Esophagus muscularis mucosa (tissue), 4 donors: ENCODE results near the gene ALS2CL. TPM values are rescaled to one million over a fixed set of nuclear protein-coding genes. Genes with fewer than 3 reads are reported as not detected.
A peak's percentile ranks its signal among the peaks of the same experiment; 100 is the strongest.

ENCODE experiments used
- DNase-seq: peaks from one replicate; pipeline ENCODE4 v3.0.0-alpha.2; 2017; ENCODE audit errors: extremely low spot score
- H3K27ac ChIP-seq, 4 donors: fragments of 200-600 bp; sonication (generic); replicated peaks in 1 of 4; 1 replicate in 3 of 4; 2 replicates in 1 of 4; pipeline ENCODE4 v1.5.1; 2016 to 2019; ENCODE audit warnings: mild to moderate bottlenecking in 1 of 4
- H3K27me3 ChIP-seq, 4 donors: fragments of 200-600 bp; sonication (generic); one replicate each; pipeline versions ENCODE4 v1.5.1 to v1.6.0; 2016 to 2019
- H3K36me3 ChIP-seq, 4 donors: fragments of 200-600 bp; sonication (generic); one replicate each; pipeline ENCODE4 v1.5.1; 2016 to 2019
- H3K4me1 ChIP-seq, 4 donors: fragments of 200-600 bp; sonication (generic); one replicate each; pipeline ENCODE4 v1.5.1; 2016 to 2019
- H3K4me3 ChIP-seq, 4 donors: fragments of 200-600 bp; sonication (generic); 1 replicate in 2 of 4; 2 replicates in 2 of 4; pipeline ENCODE4 v1.5.1; 2016 to 2019; ENCODE audit warnings: mild to moderate bottlenecking in 4 of 4, moderate library complexity in 1 of 4
- H3K9me3 ChIP-seq, 4 donors: fragments of 200-600 bp; sonication (generic); 1 replicate in 3 of 4; 2 replicates in 1 of 4; pipeline ENCODE4 v1.5.1; 2016 to 2019
- EP300 ChIP-seq: sonication (generic); formaldehyde crosslinking; IDR thresholded peaks from one replicate; pipeline ENCODE4 v1.6.1; 2017; ENCODE audit warnings: antibody characterized with exemption
- POLR2A ChIP-seq: fragments of 450-650 bp; IDR thresholded peaks from one replicate; pipeline ENCODE4 v1.6.1; 2017; ENCODE audit warnings: antibody characterized with exemption, moderate library complexity, mild to moderate bottlenecking, low read depth
- POLR2AphosphoS5 ChIP-seq, 2 donors: sonication (generic); formaldehyde crosslinking; IDR thresholded peaks; one replicate each; pipeline ENCODE4 v1.6.1; 2017; ENCODE audit warnings: antibody characterized with exemption in 2 of 2
- WGBS: methylation state at CpG from one replicate; pipeline ENCODE4 v1.1.5; 2018; 5-methylcytosine and 5-hydroxymethylcytosine counted together
- intact Hi-C: fragments of 100-400 bp; cut with DNase I; formaldehyde crosslinking; loops from one replicate; pipeline ENCODE4 v1.15.1; 2023
- total RNA-seq, 4 donors: library from RNA; depleted of rRNA; stranded (reverse); fragments of >200 nt; gene quantifications; one replicate each; pipeline versions ENCODE4 v1.1.0 to v1.2.1, GENCODE V29; 2016
- TF ChIP-seq, protein P1 (sequence below), 3 experiments: fragments of 200-600 bp in 2 of 3; fragments of 450-650 bp in 1 of 3; sonication (generic) in 2 of 3; IDR thresholded peaks; one replicate each; pipeline ENCODE4 v1.5.1; 2017 to 2019; ENCODE audit warnings: antibody characterized with exemption in 3 of 3, mild to moderate bottlenecking in 2 of 3, moderate library complexity in 1 of 3

Gene ALS2CL
- total RNA-seq, 4 donors from 2014 or later = 3.3 to 11.8 (median 10.8) TPM

- H3K36me3 ChIP-seq = no peaks in the 10 kb centered on the region
- no peaks in the 10 kb centered on the region for H3K4me1 ChIP-seq
- peaks cover 0 to 29% (median 0%) of the 10 kb centered on the region in 4 donors for H3K27me3 ChIP-seq
- H3K9me3 ChIP-seq = no peaks in the 10 kb centered on the region
- 87% methylated on average over 14 of the region's 20 CpGs for WGBS
- H3K4me3 ChIP-seq = no peak overlapping the region
- intact Hi-C loops = no loop called here
- peak; percentile 72 for DNase-seq
- no peak for TF ChIP-seq EP300
- no peak for TF ChIP-seq POLR2A
- TF ChIP-seq POLR2AphosphoS5 (IDR thresholded peaks at IDR 0.05) = no peak
- TF ChIP-seq, protein P1, sequence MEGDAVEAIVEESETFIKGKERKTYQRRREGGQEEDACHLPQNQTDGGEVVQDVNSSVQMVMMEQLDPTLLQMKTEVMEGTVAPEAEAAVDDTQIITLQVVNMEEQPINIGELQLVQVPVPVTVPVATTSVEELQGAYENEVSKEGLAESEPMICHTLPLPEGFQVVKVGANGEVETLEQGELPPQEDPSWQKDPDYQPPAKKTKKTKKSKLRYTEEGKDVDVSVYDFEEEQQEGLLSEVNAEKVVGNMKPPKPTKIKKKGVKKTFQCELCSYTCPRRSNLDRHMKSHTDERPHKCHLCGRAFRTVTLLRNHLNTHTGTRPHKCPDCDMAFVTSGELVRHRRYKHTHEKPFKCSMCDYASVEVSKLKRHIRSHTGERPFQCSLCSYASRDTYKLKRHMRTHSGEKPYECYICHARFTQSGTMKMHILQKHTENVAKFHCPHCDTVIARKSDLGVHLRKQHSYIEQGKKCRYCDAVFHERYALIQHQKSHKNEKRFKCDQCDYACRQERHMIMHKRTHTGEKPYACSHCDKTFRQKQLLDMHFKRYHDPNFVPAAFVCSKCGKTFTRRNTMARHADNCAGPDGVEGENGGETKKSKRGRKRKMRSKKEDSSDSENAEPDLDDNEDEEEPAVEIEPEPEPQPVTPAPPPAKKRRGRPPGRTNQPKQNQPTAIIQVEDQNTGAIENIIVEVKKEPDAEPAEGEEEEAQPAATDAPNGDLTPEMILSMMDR (IDR thresholded peaks at IDR 0.05) = no peak
- H3K27ac ChIP-seq = no peak overlapping the region
Observed at GRCh38 chr3:46736006-46736872, 42.8 kb upstream of the ALS2CL start.

GRCh38 chr3:46734773-46735172, 41.3 kb upstream of the ALS2CL start:
- H3K36me3 ChIP-seq = no peaks in the 10 kb centered on the region
- intact Hi-C loops = no loop called here
- TF ChIP-seq, protein P1 (IDR thresholded peaks at IDR 0.05) = no peak
- TF ChIP-seq POLR2AphosphoS5 (IDR thresholded peaks at IDR 0.05) = no peak
- TF ChIP-seq POLR2A = no peak
- no peak for TF ChIP-seq EP300
- H3K27me3 ChIP-seq = peaks cover 0 to 29% (median 0%) of the 10 kb centered on the region in 4 donors
- no peak overlapping the region for H3K4me3 ChIP-seq
- peak; percentile 77 for DNase-seq
- no peaks in the 10 kb centered on the region for H3K4me1 ChIP-seq
- WGBS = 63% methylated on average over 4 of the region's 4 CpGs
- no peak overlapping the region for H3K27ac ChIP-seq
- H3K9me3 ChIP-seq = no peaks in the 10 kb centered on the region

DNA sequence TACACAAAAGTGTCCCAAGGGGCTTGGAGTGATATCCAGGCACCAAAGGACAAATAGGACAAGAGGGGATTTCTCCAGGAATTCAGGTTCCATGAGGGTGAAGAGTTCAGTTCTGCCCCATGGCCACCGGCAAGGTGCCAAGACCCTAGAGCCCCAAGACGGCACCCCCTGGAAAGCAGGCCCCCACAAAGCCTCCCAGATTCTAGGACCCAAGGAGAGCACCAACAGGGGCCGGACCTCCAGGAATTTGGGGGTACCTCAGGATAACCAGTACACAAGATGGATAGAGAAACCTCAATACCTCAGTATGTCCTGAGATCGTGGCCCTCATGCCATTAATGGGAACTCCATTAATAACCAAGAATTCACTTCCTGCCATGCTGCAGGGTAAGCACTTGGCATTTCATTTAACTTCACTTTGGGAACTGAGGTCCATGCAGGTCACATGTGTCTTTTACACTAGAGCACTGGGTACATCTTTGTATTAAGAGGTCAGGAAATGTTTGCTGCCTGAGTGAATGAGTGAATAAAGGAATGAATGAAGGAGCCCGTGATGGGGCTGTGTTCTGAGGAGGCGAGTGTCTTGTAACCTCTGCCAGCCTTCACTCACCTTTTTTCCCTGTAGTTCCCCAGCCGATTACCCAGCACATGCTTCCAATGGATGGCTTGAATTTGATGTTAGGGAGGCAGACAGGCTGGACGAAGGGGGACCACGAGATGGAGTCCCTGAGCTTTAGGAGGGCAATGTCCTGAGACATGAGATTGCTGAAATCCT, 39.7 kb upstream of the ALS2CL start:
- H3K36me3 ChIP-seq = no peaks in the 10 kb centered on the region
- intact Hi-C loops = no loop called here
- H3K4me1 ChIP-seq = no peaks in the 10 kb centered on the region
- DNase-seq = peak; percentile 84
- H3K27me3 ChIP-seq = peaks cover 0 to 28% (median 0%) of the 10 kb centered on the region in 4 donors
- WGBS = 84% methylated on average over 9 of the region's 9 CpGs
- H3K9me3 ChIP-seq = no peaks in the 10 kb centered on the region
- H3K27ac ChIP-seq = no peak overlapping the region
- H3K4me3 ChIP-seq = no peak overlapping the region
- TF ChIP-seq EP300 (no peak), POLR2A (no peak), POLR2AphosphoS5 (IDR thresholded peaks at IDR 0.05) (no peak)
- TF ChIP-seq, protein P1 (IDR thresholded peaks at IDR 0.05) = no peak

- peak; percentile 83 for DNase-seq
- no peak overlapping the region for H3K27ac ChIP-seq
- 86% methylated on average over 3 of the region's 3 CpGs for WGBS
- peaks cover 0 to 26% (median 0%) of the 10 kb centered on the region in 4 donors for H3K27me3 ChIP-seq
- no peak overlapping the region for H3K4me3 ChIP-seq
- no peaks in the 10 kb centered on the region for H3K36me3 ChIP-seq
- H3K4me1 ChIP-seq = no peaks in the 10 kb centered on the region
- TF ChIP-seq POLR2AphosphoS5 (IDR thresholded peaks at IDR 0.05) (no peak), POLR2A (no peak)
- intact Hi-C loops = no loop called here
- no peaks in the 10 kb centered on the region for H3K9me3 ChIP-seq
Observed at GRCh38 chr3:46731795-46732194, 38.3 kb upstream of the ALS2CL start.

GRCh38 chr3:46730819-46731218, 37.3 kb upstream of the ALS2CL start:
- H3K27ac ChIP-seq = no peak overlapping the region
- DNase-seq = no peak
- H3K27me3 ChIP-seq = peaks cover 0 to 17% (median 0%) of the 10 kb centered on the region in 4 donors
- TF ChIP-seq POLR2A (no peak), EP300 (no peak), POLR2AphosphoS5 (IDR thresholded peaks at IDR 0.05) (no peak)
- TF ChIP-seq, protein P1 (IDR thresholded peaks at IDR 0.05) = no peak
- H3K9me3 ChIP-seq = no peaks in the 10 kb centered on the region
- H3K36me3 ChIP-seq = no peaks in the 10 kb centered on the region
- WGBS = 81% methylated on average over 2 of the region's 2 CpGs
- peaks cover 0 to 1% (median 0%) of the 10 kb centered on the region in 4 donors for H3K4me1 ChIP-seq
- H3K4me3 ChIP-seq = no peak overlapping the region
- intact Hi-C loops = no loop called here
